Endothelial cell of umbilical vein (primary cell): ENCODE data around the gene CHST11. TPM values are rescaled to one million over a fixed set of nuclear protein-coding genes. Genes with fewer than 3 reads are reported as not detected.

Source experiments
- BruUV-seq: library from RNA; stranded (reverse); fragments of 400-500 nt; replicated peaks from 2 replicates; lab custom pipeline; 2021; lab: Mats Ljungman, UMichigan
- CTCF ChIA-PET: fragments of 300-600, 350-600 bp; sonication (Branson Sonifier 250); formaldehyde crosslinking; loops from one replicate; lab custom pipeline; 2021; ENCODE audit warnings: antibody characterized with exemption, inconsistent platforms; lab: Charles Lee
- POLR2A ChIA-PET: fragments of 300-600, 350-600 bp; sonication (Branson Sonifier 250); formaldehyde crosslinking; loops from one replicate; lab custom pipeline; 2021; ENCODE audit warnings: antibody characterized with exemption, inconsistent platforms; lab: Charles Lee
- DNase-seq: peaks from one replicate; pipeline ENCODE4 v3.0.0-alpha.2; 2011; ENCODE audit warnings: low read depth, low spot score
- FAIRE-seq: peaks from 2 replicates; lab custom pipeline; 2011; peaks lifted over from hg19 to GRCh38; lab: Jason Lieb, UNC
- H2AFZ ChIP-seq: 2 replicates; pipeline ENCODE4 v1.6.0; 2012; ENCODE audit warnings: low read depth, low read length, control low read depth, inconsistent platforms
- H3K27ac ChIP-seq: 2 replicates; pipeline ENCODE4 v1.5.1; 2011; ENCODE audit warnings: low read depth, mild to moderate bottlenecking, control low read depth, low read length, moderate library complexity; ENCODE audit not compliant: insufficient read depth
- H3K27me3 ChIP-seq, 2 experiments: 2 replicates each; pipeline versions ENCODE4 v1.6.0 to v1.6.1; 2011; ENCODE audit warnings: low read length in 2 of 2, mixed read lengths in 1 of 2; ENCODE audit not compliant: control insufficient read depth in 2 of 2, insufficient read depth in 2 of 2
- H3K36me3 ChIP-seq, 2 experiments: 2 replicates in 1 of 2; 3 replicates in 1 of 2; pipeline ENCODE4 v1.5.1; 2011; ENCODE audit warnings: low read length in 2 of 2, mild to moderate bottlenecking in 1 of 2, moderate library complexity in 1 of 2; ENCODE audit not compliant: control insufficient read depth in 2 of 2, insufficient read depth in 2 of 2; ENCODE audit errors: extremely low read depth in 1 of 2
- H3K4me1 ChIP-seq: 3 replicates; pipeline ENCODE4 v1.5.1; 2011; ENCODE audit warnings: mild to moderate bottlenecking, low read length; ENCODE audit not compliant: control insufficient read depth, insufficient read depth; ENCODE audit errors: extremely low read depth
- H3K4me2 ChIP-seq: 2 replicates; pipeline ENCODE4 v1.6.1; 2011; ENCODE audit warnings: low read length, control low read depth, mixed read lengths; ENCODE audit not compliant: insufficient read depth
- H3K4me3 ChIP-seq, 3 experiments: fragments of 200-600 bp in 1 of 3; sonication (generic), shearing (Covaris generic) in 1 of 3; replicated peaks in 1 of 3; 2 replicates each; pipeline ENCODE4 v1.5.1; 2011 to 2016; ENCODE audit warnings: control low read depth in 3 of 3, low read length in 3 of 3, mild to moderate bottlenecking in 2 of 3, inconsistent platforms in 1 of 3, low read depth in 1 of 3, moderate library complexity in 1 of 3; ENCODE audit not compliant: insufficient read depth in 1 of 3
- H3K79me2 ChIP-seq: 2 replicates; pipeline ENCODE4 v1.6.0; 2012; ENCODE audit warnings: low read length, inconsistent platforms; ENCODE audit not compliant: control insufficient read depth, insufficient read depth
- H3K9ac ChIP-seq: replicated peaks from 2 replicates; pipeline ENCODE3; 2011; ENCODE audit warnings: low read length, control low read depth; ENCODE audit not compliant: insufficient read depth; ENCODE audit errors: extremely low read depth
- H3K9me1 ChIP-seq: replicated peaks from 3 replicates; pipeline ENCODE4 v1.6.0; 2011; ENCODE audit warnings: mild to moderate bottlenecking, low read length; ENCODE audit not compliant: control insufficient read depth, insufficient read depth; ENCODE audit errors: extremely low read depth
- H3K9me3 ChIP-seq: replicated peaks from 2 replicates; pipeline ENCODE4 v1.5.1; 2012; ENCODE audit warnings: low read length, inconsistent platforms; ENCODE audit not compliant: control insufficient read depth, insufficient read depth
- H4K20me1 ChIP-seq: replicated peaks from 2 replicates; pipeline ENCODE3; 2011; ENCODE audit warnings: mild to moderate bottlenecking, low read length; ENCODE audit not compliant: control insufficient read depth, insufficient read depth; ENCODE audit errors: extremely low read depth
- CTCF ChIP-seq, 2 donors: IDR thresholded peaks; 1 replicate in 1 of 2; 2 replicates in 1 of 2; pipeline ENCODE4 v1.5.1; 2011; ENCODE audit warnings: low read length in 2 of 2, mild to moderate bottlenecking in 2 of 2, moderate library complexity in 2 of 2, control low read depth in 1 of 2, inconsistent platforms in 1 of 2, low read depth in 1 of 2; ENCODE audit not compliant: insufficient read depth in 1 of 2; ENCODE audit errors: extremely low read depth in 1 of 2
- EZH2 ChIP-seq: IDR thresholded peaks from 2 replicates; pipeline ENCODE4 v1.6.1; 2012; ENCODE audit warnings: borderline replicate concordance, low read depth, mild to moderate bottlenecking, moderate library complexity, low read length, inconsistent platforms; ENCODE audit not compliant: severe bottlenecking
- FOS ChIP-seq: IDR thresholded peaks from 2 replicates; pipeline ENCODE4 v1.6.1; 2011; ENCODE audit warnings: mild to moderate bottlenecking, low read length, moderate library complexity, borderline replicate concordance; ENCODE audit not compliant: insufficient read depth
- JUN ChIP-seq: IDR thresholded peaks from 2 replicates; pipeline ENCODE4 v1.6.1; 2011; ENCODE audit warnings: borderline replicate concordance, low read depth; ENCODE audit not compliant: insufficient read length, insufficient read depth
- POLR2A ChIP-seq: IDR thresholded peaks from 2 replicates; pipeline ENCODE4 v1.6.1; 2012; ENCODE audit warnings: low read depth, mild to moderate bottlenecking, control low read depth, low read length
- POLR2AphosphoS5 ChIP-seq: IDR thresholded peaks from 2 replicates; pipeline ENCODE4 v1.6.1; 2012; ENCODE audit warnings: low read depth, mild to moderate bottlenecking, control low read depth, low read length, moderate library complexity; ENCODE audit not compliant: insufficient read depth
- dilution Hi-C: fragments of 300-500 bp; cut with MboI; formaldehyde crosslinking; loops from one replicate; pipeline ENCODE4 v1.15.0; 2019; ENCODE audit warnings: low sequenced_read_pairs; ENCODE audit not compliant: extremely low pct_ligation_motif_present
- intact Hi-C: fragments of 100-400 bp; cut with micrococcal nuclease; formaldehyde crosslinking; loops from one replicate; pipeline ENCODE4 v1.10.0; 2022
- polyA plus RNA-seq, 4 experiments: library from polyadenylated mRNA; depleted of rRNA in 3 of 4; stranded (reverse) in 3 of 4; unstranded in 1 of 4; fragments of >200 nt; gene quantifications; 2 replicates each; pipeline versions ENCODE4 v1.2.1 to v1.2.3, GENCODE V29; 2011 to 2012; ENCODE audit warnings: missing spikeins in 1 of 4
- total RNA-seq: library from RNA; stranded (reverse); gene quantifications from 2 replicates; pipeline ENCODE4 v1.2.3, GENCODE V29; 2021

The CHST11 gene
- total and polyA plus RNA-seq, 2 donors (not counting 3 experiments of a cell fraction or from before 2014, with no cell fraction given), result 19.7 to 20.9 TPM

GRCh38 chr12:104456950-104457745 lies 400 bp downstream of the CHST11 start:
- intact Hi-C loops, result loop anchor here (1.0 to 10.0 kb wide), 10 partner anchors 74 to 596 kb away; partner anchors contain the start of genes SLC41A2 and TXNRD1
- peaks cover 47% of the 10 kb centered on the region for H3K79me2 ChIP-seq
- no peak for TF ChIP-seq EZH2
- peak; percentile 39 to 44 for TF ChIP-seq CTCF (IDR thresholded peaks at IDR 0.05; ENCODE audit: extremely low read depth in 1 of 2, insufficient read depth in 1 of 2, low read depth in 1 of 2, low read length in 2 of 2)
- no peak for TF ChIP-seq FOS
- no peak for TF ChIP-seq JUN
- TF ChIP-seq POLR2AphosphoS5, result peak; percentile 83
- peak; percentile 78 for TF ChIP-seq POLR2A
- H3K4me1 ChIP-seq, result peaks cover 40% of the 10 kb centered on the region
- no peaks in the 10 kb centered on the region for H3K36me3 ChIP-seq
- H3K27ac ChIP-seq, result peak overlapping the region; percentile 16
- TSS peak; percentile 55 for BruUV-seq
- CTCF ChIA-PET, result interaction anchor here (0.6 to 4.6 kb wide), 17 partner anchors 11 to 596 kb away, joined by 3 to 46 read pairs (median 4); no protein-coding TSS in a partner anchor
- peak overlapping the region; percentile 83 for H3K4me2 ChIP-seq
- DNase-seq (peak; percentile 79), FAIRE-seq (peak; percentile 83)
- POLR2A ChIA-PET, result interaction anchor here (0.5 to 0.7 kb wide), 4 partner anchors 149 to 411 kb away, joined by 3 to 8 read pairs (median 4); no protein-coding TSS in a partner anchor
- no peaks in the 10 kb centered on the region for H3K9me3 ChIP-seq
- no peaks in the 10 kb centered on the region for H3K9me1 ChIP-seq
- peak overlapping the region; percentile 69 for H3K9ac ChIP-seq
- peak overlapping the region; percentile 69 for H2AFZ ChIP-seq
- H3K27me3 ChIP-seq, result no peaks in the 10 kb centered on the region
- peak overlapping the region; percentile 64 to 76 (median 68) for H3K4me3 ChIP-seq
- H4K20me1 ChIP-seq, result no peaks in the 10 kb centered on the region
- dilution Hi-C loops, result no loop called here
